Left lobe of liver (tissue), 2 donors: ENCODE data around the gene ADAT3. TPM values are rescaled to one million over a fixed set of nuclear protein-coding genes. Genes with fewer than 3 reads are reported as not detected.

Source experiments
- ATAC-seq: fragments of 200-7000 bp; cut with Tn5 transposase; one replicate; pipeline ENCODE4 v1.9.1; 2020; ENCODE audit warnings: mild to moderate bottlenecking, moderate library complexity
- DNase-seq: peaks from one replicate; pipeline ENCODE4 v3.0.0-alpha.2; 2020; ENCODE audit warnings: low spot score
- total RNA-seq: library from RNA; stranded (reverse); gene quantifications from one replicate; pipeline ENCODE4 v1.2.1, GENCODE V29; 2021
- donor health status: DM: no; HTN: no; CAD: no; lungs with moderate emphysema.
- donor health status: DM: no; HTN: yes; CAD: no.

The ADAT3 gene
- total RNA-seq, 1 donor from 2014 or later: 4.5 TPM

DNA sequence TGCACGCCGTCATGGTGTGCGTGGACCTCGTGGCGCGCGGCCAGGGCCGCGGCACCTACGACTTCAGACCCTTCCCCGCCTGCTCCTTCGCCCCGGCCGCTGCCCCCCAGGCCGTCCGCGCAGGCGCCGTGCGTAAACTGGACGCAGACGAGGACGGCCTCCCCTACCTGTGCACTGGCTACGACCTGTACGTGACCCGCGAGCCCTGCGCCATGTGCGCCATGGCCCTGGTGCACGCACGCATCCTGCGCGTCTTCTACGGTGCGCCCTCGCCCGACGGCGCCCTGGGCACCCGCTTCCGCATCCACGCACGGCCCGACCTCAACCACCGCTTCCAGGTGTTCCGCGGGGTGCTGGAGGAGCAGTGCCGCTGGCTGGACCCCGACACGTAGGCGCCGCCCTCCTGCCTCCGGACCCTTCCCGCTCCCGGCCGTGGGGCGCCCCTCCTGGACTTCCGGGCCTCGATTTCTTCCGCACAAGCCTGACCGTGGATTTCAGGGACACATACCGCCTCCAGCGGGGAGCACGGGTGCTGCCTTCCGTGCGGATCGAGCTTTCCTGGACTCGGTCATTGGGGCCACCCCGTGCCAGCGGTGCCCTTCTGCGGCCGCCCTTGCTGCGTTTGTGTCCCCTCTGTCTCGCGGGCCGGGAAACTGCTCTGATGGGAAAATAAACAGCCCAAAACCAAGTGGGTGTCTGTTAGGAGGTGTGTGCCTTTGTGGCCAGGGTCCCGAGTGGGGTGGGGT lies 7.7 kb downstream of the ADAT3 start:
- DNase-seq (no peak), ATAC-seq (no peak)

GRCh38 chr19:1913781-1914577 lies 8.8 kb downstream of the ADAT3 start:
- ATAC-seq (no peak), DNase-seq (no peak)

- ATAC-seq: no peak
- DNase-seq: no peak
These were observed 9.7 kb downstream of the ADAT3 start for GRCh38 chr19:1914826-1915341.

DNA sequence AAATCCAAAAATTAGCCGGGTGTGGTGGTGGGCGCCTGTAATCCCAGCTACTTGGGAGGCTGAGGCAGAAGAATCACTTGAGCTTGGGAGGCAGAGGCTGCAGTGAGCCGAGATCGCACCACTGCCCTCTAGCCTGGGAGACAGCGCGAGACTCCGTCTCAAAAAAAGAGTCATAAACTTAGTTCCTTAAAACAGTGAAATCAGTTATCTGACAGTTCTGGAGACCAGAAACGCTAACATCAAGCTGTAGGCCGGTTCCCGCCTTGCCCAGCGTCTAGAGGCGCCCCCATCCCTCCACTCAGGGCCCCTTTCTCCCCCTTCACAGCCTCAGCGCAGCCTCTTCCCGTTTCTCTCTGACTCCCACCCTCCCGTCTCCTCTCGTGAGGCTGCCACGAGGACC lies 11.9 kb downstream of the ADAT3 start:
- ATAC-seq (no peak), DNase-seq (no peak)

DNA sequence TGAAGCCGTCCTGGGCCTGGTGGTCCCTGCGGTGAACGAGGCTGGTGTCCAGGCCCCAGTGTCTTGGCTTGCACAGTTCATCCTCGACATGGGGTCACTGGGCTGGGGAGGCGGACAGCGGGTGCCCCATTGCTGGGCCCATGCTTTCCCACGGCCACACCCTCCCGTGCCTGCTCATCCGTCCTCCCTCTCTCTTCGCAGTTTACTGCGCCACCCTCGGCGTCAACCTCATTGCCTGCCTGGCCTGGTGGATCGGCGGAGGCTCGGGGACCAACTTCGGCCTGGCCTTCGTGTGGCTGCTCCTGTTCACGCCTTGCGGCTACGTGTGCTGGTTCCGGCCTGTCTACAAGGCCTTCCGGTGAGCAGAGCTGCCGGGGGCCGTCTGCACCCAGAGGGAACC lies 12.7 kb downstream of the ADAT3 start:
- no peak for ATAC-seq
- no peak for DNase-seq

DNA sequence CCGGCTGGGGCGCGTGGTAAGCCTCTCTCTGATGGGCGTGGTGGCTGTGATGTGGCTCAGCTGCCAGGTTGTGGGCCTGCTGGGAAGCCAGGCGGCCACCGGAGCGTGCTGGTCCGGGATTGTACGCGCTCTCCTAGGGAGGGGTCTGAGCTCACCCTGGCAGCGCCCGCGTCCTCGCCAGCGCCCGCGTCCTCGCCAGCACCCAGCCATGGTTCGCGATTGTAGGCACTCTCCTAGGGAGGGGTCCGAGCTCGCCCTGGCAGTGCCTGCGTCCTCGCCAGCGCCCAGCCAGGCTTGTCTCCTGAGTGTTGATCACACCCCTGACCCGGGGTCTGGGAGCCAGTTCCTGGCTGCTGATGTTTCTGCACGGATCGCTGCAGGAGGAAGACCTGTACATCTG lies 13.8 kb downstream of the ADAT3 start:
- no peak for DNase-seq
- ATAC-seq: no peak

- no peak for DNase-seq
- ATAC-seq: no peak
These were observed 15.4 kb downstream of the ADAT3 start for GRCh38 chr19:1920644-1921043.

GRCh38 chr19:1921326-1921725 lies 16.1 kb downstream of the ADAT3 start:
- ATAC-seq: no peak

DNA sequence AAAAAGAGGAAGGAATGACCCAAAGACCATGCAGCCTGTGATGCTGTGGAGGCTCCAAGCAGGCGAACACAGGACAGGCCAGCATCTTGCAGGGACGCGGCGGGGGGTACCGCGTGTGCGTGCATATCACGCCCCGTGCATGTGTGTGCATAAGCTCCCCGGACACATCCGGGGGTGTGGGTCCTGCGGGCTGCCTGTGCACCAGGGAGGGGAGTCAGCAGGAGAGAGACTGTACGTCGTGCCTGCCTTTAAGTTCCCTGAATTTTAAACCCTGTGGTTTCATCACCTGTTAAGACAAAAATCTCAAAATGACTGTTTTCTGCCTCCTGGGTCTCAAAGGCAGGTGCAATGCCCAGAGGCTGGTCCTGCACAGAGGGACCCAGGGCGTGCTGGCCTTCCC lies 16.6 kb downstream of the ADAT3 start:
- no peak for ATAC-seq
- DNase-seq: no peak

More at GRCh38 chr19:1921326-1921725, 16.1 kb downstream of the ADAT3 start:
- DNase-seq: no peak

DNA sequence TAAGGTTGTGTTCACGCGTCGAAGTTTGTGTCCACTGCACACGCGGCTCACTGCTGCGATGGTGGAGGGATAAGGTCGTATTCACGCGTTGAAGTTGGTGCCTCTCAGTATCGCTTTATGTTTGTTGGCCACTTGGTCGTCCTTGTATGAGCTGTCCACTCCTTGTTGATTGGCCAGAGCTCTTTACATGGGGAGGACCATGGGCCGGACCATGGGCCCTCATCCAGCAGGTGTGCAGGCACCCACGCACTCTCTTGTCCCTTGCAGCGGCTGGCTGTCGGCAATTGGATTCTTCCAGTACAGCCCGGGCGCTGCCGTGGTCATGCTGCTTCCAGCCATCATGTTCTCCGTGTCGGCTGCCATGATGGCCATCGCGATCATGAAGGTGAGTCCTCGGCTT lies 17.6 kb downstream of the ADAT3 start:
- ATAC-seq (no peak), DNase-seq (no peak)

- peak; percentile 51 for ATAC-seq
- no peak for DNase-seq
These were observed 18.1 kb downstream of the ADAT3 start for GRCh38 chr19:1923319-1923718.

DNA sequence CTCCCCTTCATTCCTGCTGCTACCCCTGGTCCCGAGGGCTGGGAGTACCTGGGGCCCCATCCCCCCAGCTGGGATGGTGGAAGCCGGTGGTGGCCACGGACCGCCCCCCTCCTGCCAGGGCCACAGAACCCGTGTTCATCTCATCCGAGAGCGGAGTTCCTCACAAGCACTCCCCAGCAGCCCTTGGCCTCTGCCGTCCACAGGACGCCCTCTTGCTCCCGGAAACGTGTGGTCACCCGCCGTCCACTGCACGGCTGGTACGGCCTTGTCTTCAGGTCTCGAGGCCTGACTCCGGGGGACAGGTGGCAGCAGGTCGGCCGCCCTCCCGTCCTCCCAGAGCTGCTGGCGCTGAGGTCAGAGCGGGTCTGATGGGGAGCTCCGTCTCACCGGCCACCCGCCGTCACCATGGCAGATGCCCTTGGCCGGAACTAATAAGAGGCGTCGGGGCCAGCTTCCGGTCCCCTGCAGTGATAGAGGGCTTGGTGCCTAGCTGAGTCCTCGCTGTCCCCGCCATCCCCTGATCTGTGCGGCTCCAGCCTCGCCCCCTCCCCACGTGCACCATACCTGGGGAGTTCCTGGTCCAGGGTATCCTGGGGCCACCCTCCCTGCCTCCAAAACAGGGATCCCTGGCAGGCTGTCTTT lies 19.2 kb downstream of the ADAT3 start:
- ATAC-seq (no peak), DNase-seq (no peak)

- ATAC-seq (no peak), DNase-seq (no peak)
These were observed 20.3 kb downstream of the ADAT3 start for GRCh38 chr19:1925544-1925943.

GRCh38 chr19:1929021-1929742 lies 24.0 kb downstream of the ADAT3 start:
- ATAC-seq (peak; percentile 95), DNase-seq (peak; percentile 75)

DNA sequence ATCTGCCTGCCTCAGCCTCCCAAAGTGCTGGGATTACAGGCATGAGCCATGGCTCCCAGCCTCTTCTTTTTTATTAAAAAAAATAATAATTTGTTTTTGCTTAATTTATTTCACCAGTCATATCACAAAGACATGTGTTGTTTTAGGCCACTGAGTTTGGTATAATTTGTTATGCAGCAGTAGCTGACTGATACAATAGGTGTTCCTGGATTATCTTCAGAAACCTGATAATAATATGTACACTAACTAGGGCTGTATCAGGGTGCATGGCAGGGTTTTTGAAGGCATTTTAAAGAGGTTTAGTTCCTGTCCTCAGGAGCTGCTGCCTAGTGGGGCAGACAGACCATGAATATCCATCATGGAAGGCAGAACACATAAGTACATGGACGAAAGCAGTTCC lies 26.2 kb downstream of the ADAT3 start:
- ATAC-seq (no peak), DNase-seq (no peak)

DNA sequence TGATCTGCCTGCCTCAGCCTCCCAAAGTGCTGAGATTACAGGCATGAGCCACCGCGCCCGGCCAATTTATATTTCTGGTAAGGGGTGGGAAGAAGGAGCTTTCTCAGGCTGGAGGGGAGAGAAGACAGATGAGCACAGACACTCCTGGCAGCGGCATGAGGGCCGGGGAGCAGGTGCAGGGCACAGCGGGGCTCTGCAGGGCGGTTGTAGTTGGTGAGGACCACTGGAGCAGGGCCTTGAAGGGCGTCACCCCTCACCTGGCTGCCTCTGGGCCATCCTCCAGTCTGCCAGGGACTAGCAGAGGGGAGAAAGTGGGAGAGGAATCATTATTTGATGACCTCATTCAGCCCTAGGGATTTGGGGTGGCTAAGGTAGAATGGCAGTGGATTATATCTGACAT lies 27.2 kb downstream of the ADAT3 start:
- no peak for DNase-seq
- ATAC-seq: no peak

DNA sequence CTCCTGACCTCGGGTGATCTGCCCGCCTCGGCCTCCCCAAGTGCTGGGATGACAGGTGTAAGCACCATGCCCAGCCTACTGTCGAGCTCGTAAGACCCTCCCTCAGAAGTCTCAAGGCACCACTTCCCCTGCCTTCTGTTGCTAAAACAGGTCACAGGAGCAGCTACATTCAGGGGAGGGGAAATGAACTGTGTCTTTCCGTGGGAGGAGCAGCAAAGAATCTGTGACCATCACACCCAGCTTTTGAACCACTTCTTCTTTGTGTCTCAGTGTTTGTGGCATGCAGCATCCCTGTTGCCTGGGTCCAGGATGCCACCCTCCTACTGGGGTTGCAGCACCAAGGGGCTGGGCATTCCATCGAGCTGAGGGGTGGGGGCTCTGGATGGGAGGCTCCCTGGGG lies 28.0 kb downstream of the ADAT3 start:
- ATAC-seq (no peak), DNase-seq (no peak)

- ATAC-seq (no peak), DNase-seq (no peak)
These were observed 28.7 kb downstream of the ADAT3 start for GRCh38 chr19:1933942-1934341.

- ATAC-seq (peak; percentile 33), DNase-seq (no peak)
These were observed 30.4 kb downstream of the ADAT3 start for GRCh38 chr19:1935484-1936208.

GRCh38 chr19:1936430-1936829 lies 31.2 kb downstream of the ADAT3 start:
- no peak for DNase-seq
- ATAC-seq: no peak
